GM04503 (cell line): ENCODE results near the gene CD79B.
"Not testable (repeated sequence)": the region's sequence is repeated elsewhere in the genome, so short reads cannot be mapped to it uniquely, and the experiment has no call there.

Experiments used
- DNase-seq: peaks from one replicate; pipeline ENCODE4 v3.0.0-alpha.2; 2012; ENCODE audit warnings: low read depth

The CD79B gene

DNA sequence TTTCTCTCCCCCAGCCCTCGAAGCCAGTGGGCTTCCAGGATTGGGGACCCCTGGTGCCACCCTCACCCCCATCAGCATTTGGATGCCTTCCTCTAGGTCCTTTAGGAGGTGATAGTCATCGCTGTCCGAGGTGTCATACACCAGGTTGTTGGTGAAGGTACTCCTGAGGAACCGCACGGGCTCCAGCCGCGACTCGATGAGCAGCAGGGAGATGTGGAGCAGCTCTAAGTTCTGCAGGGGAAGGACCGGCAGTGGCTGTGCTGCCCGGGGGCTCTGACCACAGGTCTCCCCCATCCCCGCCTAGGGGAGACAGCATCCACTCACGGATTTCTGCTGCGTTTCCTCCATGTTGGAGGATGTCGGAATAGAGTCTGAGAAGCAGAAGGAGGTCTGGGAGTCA is 22.0 kb downstream of the CD79B start:
- no peak for DNase-seq

DNA sequence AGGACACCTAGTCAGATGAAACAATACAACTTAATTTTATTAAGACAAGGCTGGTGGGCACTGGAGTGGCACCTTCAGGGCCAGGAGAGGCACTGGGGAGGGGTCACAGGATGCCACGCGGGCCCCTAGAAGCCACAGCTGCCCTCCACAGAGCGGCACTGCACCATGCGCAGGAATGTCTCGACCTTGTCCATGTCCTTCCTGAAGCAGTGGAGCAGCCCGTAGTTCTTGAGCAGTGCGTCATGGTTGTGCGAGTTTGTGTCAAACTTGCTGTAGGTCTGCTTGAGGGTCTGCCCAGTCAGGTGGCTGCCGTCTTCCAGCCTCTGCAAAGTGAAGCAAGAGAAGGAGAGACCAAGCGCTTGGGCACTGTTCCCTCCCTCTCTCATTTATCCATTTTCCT is 22.5 kb downstream of the CD79B start:
- DNase-seq = not testable (repeated sequence)

DNA sequence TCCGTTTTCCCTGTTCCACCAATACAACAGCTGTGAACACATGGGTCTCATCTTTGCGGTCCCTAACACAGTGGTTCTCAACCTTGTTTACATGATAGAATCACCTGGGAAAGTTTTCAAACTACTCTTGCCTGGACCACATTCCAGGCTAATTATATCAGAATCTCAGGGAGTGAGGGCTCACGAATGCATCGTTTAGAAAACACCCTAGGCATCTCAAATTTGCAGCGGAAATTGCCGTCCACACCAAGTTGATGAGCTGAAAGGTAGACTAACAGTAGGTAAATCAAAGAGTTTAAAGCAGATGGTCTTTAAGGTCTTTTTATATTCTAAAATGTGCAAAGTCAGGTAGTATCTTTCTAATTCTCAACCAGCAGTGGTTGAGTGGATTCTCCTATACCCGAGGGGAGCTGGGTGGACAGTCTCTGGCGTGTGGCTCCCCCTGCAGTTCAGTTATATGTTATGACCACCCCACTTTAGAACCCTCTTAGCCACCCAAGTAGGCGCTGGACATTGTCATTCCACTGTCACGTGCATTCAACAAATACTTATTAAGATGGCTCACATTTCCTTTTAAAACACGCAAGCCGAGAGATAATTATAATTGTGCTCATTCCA is 24.9 kb downstream of the CD79B start:
- DNase-seq = not testable (repeated sequence)

DNA sequence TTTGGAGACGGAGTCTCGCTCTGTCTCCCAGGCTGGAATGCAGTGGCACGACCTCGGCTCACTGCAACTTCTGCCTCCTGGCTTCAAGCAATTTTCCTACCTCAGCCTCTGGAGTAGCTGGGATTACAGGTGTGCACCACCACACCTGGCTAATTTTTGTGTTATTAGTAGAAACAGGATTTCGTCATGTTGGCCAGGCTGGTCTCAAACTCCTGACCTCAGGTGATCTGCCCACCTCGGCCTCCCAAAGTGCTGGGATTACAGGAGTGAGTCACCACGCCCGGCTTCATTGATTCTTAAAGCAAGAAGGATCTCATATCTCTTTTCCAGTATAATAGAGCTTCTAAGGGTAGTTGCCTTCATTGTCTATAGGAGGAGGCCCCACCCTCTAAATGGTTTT is 27.3 kb downstream of the CD79B start:
- DNase-seq = not testable (repeated sequence)

DNA sequence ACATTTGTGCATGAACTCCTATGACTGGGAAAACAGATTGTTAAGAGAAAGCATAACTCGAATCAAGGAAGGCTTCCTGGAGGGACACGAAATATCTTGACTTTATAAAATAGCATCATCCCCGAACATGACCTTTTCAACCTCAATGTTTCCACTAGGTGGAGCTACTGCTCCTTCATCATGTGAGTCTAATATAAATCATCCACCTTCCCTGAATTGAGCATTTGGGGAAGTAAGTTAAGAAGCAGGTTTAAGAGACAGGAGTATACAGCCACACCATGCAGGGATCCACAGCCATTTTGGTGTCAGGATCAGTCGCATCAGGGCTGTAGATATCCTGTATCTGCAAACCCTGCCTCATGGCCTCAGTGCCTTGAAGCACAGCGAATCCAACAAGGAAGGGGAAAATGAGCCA is 28.3 kb downstream of the CD79B start:
- not testable (repeated sequence) for DNase-seq

DNA sequence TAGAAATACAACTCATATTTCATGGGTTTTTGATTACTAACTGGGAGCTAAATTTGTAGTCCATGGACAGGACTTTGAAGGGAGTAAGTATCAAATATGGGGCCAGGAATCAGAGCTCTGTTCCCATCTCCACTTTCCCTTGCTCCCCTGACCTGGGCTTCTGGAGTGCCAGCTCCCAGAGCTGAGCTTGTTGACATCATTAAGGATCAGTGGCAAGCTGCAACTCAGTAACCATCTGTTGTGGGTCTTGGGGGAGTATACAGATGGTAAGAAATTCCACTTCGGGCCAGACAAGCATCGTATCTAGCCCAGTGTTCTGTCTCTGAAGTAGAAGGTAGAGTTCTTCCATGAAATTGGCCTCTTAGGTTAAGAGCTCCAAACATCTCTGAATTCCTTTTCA is 30.2 kb downstream of the CD79B start:
- not testable (repeated sequence) for DNase-seq

DNA sequence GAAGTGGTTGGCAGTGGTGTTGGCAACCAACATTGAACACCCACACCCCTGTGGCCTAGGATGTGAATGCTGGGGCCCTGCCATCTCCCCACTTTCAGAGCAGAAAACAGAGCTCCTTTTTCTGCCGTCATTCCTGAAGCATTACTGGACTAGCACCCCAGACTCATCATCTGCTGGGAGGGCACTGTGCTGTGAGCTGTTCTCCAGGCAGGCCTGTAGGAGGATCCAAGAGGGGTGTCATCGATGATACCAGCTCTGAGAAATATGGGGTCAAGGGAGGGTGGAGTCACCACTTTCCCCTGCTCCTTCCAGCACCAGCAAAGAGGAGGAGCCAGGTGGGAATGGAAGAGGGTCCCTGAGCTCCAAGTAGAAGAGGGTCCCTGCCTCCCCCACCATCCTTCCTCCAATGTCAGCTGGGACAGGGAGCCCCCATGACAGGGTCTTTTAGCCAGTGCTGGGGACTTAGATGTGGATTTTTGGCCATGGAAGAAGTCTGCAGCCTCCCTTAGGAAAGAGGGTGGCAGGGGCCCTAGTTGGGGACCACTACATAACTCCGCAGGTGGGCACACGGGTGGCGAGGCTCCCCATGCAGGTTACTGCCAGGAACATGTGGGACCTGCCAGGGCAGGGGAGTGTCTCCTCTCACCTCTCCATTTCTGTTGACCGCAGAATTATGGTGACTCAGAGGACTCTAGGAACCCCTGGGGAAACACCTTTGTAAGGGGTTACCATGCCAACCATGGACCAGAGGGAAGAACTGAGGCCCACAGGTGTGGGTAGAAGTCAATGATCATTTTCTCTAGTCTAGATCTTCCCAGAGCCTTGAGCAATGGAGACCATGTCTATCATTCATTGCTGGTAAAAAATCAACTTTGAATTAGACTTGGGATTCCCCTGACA is 33.0 kb downstream of the CD79B start:
- not testable (repeated sequence) for DNase-seq

DNA sequence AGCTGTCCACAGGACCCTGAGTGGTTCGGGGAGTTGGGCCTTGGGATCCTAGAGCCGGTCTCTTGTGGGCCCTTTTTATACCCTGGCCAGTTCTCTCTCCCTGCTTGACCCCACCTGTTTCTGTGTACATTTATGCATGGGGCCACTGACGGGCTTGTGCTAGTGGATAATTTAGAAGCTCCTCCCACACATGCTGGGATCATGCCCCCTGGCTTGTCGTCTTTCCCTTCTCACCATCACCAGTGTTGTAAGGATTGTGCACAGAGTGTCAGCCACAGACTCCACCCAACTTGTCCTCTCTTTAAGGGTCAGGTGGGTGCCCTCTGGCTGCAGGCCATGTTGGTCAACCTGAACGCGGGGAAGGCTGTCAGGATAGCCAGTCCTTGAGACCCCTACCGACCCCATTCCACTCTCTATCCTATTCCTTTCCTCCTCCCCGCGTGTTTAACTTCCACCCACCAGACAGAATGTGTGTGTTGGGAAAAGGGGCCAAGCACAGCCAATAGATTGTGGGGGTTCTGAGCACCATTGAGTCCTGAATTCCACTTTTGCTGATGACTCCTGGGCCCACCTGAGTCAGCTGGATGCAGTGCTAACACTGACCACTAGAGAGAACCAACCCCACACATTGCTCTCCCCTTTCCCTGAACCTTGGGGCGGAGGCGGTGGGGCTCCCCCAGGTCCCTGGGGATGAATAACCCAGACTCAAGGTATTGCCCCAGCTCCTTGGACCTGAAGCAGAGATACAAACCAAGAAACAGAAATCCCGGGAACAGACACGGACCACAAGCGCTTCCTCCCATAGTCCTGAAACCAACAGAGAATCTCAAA is 35.4 kb downstream of the CD79B start, which contains the start of gene CSH1:
Gene CSH1, minus strand, starts transcription at position 51 of the 831 bp plus-strand sequence. CDS start 63 bp downstream, outside the sequence.
- not testable (repeated sequence) for DNase-seq

DNA sequence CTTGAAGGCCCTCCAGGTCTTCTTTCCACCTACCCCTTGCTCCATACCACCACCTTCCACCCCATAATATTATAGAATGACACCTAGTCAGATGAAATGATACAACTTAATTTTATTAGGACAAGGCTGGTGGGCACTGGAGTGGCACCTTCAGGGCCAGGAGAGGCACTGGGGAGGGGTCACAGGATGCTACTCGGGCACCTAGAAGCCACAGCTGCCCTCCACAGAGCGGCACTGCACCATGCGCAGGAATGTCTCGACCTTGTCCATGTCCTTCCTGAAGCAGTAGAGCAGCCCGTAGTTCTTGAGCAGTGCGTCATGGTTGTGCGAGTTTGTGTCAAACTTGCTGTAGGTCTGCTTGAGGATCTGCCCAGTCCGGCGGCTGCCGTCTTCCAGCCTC is 37.3 kb downstream of the CD79B start:
- not testable (repeated sequence) for DNase-seq

DNA sequence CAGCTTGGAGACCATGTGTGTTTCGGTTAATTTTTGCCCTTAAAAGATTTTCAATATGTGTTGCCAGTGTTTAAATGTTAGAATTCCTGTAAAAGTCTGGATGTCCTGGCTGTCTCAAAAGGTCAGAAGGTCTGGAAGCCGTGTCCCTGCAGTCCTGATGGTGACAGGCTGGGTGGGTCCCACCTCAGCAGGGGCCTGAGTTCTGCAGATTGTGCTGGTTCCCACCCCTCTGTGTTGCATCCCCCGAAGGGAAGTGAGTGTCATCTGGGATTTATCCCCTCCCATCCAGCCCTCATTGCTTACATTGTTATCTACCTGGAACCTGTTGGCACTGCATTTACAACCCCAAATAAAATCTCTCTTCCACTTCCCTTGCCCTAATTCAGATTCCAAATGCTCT is 38.1 kb downstream of the CD79B start:
- DNase-seq = not testable (repeated sequence)

DNA sequence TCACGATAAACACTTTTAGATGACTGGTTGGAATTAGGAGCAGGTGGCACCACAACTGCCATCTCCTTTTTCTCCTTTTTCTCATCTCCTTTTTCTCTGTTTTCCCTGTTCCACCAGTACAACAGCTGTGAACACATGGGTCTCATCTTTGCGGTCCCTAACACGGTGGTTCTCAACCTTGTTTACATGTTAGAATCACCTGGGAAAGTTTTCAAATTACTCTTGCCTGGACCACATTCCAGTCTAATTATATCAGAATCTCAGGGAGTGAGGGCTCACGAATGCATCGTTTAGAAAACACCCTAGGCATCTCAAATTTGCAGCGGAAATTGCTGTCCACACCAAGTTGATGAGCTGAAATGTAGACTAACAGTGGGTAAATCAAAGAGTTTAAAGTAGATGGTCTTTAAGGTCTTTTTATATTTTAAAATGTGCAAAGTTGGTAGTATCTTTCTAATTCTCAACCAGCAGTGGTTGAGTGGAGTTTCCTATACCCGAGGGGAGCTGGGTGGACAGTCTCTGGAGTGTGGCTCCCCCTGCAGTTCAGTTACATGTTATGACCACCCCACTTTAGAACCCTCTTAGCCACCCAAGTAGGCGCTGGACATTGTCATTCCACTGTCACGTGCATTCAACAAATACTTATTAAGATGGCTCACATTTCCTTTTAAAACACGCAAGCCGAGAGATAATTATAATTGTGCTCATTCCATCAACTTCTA is 39.7 kb downstream of the CD79B start:
- not testable (repeated sequence) for DNase-seq

DNA sequence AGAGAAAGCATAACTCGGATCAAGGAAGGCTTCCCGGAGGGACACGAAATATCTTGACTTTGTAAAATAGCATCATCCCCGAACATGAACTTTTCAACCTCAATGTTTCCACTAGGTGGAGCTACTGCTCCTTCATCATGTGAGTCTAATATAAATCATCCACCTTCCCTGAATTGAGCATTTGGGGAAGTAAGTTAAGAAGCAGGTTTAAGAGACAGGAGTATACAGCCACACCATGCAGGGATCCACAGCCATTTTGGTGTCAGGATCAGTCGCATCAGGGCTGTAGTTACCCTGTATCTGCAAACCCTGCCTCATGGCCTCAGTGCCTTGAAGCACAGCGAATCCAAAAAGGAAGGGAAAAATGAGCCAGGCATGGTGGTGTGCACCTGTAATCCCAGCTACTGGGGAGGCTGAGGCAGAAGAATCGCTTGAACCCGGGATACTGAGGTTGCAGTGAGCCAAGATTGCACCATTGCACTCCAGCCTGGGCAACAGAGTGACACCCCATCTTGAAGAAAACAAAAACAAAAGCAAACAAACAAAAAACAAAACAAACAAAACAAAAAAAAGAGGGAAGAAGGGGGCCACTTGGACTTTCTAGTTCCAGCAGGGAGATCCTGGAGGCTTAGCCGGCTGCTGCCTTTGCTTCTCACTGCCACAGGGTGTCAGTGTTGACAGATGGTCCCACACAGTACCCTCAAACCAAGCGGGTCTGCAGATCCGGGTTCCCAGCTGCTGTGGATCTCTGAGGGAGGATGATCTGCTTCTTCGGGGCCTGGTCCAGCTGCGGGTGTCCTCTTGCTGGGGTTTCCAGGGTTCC is 42.9 kb downstream of the CD79B start:
- not testable (repeated sequence) for DNase-seq

DNA sequence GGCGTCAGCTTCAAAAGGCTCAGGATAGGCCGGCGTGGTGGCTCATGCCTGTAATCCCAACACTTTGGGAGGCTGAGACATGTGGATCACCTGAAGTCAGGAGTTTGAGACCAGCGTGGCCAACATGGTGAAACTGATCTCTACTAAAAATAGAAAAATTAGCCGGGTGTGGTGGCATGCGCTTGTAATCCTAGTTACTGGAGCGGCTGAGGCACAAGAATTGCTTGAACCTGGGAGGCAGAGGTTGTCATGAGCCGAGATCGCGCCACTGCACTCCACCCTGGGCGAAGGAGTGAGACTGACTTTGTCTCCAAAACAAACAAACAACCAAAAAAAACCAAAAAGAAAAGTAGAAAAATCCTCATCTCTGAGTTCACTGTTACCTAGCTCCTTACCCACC is 47.0 kb downstream of the CD79B start:
- DNase-seq = not testable (repeated sequence)

DNA sequence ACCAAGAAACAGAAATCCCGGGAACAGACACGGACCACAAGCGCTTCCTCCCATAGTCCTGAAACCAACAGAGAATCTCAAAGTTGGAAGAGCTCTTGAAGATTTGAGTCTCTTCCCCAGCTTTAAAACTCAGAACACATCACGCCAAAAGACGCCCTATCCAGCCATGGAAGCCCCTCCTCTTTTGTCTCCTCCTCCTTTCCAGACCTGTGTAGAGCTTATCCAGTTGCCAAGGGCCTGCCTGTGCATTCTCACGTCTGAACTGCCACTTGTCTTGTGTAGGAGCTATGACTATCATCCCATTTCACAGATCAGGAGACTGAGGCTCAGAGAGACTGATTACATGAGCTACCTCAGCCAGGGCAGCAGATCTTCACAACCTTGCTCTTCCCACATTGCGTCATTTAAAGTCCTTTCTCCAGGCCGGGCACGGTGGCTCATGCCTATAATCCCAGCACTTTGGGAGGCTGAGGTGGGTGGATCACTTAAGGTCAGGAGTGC is 49.5 kb downstream of the CD79B start:
- DNase-seq = not testable (repeated sequence)

DNA sequence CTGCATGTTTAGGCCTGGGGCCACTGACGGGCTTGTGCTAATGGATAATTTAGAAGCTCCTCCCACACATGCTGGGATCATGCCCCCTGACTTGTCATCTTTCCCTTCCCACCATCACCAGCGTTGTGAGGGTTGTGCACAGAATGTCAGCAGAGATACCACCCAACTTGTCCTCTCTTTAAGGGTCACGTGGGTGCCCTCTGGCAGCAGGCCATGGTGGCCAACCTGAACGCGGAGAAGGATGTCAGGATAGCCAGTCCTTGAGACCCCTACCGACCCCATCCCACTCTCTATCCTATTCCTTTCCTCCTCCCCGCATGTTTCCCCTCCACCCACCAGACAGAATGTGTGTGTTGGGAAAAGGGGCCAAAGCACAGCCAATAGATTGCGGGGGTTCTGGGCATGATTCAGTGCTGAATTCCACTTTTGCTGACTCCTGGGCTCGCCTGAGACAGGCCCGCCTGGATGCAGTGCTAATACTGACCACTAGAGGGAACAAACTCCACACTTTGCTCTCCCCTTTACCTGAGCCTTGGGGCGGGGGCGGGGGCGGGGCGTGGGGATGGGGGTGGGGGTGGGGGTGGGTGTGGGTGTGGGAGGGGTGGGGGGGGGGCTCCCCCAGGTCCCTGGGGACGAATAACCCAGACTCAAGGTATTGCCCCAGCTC is 50.1 kb downstream of the CD79B start, which contains the start of gene GH2:
Gene GH2, minus strand, starts transcription at position 10 of the 667 bp plus-strand sequence. CDS start 143 bp downstream, outside the sequence.
- no peak for DNase-seq

DNA sequence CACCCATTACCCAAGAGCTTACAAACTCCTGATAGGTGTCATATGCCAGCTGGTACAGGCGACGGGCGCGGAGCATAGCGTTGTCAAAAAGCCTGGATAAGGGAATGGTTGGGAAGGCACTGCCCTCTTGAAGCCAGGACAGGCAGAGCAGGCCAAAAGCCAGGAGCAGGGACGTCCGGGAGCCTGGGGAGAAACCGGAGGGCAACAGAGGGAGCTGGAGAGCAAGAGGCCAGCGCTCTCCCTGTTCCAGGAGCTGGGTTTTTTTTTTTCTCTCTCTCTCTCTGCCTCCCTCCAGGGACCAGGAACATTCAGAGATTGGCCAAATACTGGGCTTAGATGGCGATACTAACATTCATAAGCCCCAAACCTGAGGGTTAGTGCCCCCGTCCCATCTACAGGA is 50.8 kb downstream of the CD79B start:
- DNase-seq = not testable (repeated sequence)

DNA sequence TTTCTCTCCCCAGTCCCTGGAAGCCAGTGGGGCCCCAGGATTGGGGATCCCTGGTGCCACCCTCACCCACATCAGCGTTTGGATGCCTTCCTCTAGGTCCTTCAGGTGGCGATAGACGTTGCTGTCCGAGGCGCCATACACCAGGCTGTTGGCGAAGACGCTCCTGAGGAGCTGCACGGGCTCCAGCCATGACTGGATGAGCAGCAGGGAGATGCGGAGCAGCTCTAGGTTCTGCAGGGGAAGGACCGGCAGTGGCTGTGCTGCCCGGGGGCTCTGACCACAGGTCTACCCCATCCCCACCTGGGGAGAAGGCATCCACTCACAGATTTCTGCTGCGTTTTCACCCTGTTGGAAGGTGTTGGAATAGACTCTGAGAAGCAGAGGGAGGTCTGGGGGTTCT is 51.4 kb downstream of the CD79B start:
- DNase-seq = no peak
